GM10248 (cell line): ENCODE data around the gene FBXO24.
A peak's percentile ranks its signal among the peaks of the same experiment; 100 is the strongest.
"Not testable (repeated sequence)": the region's sequence is repeated elsewhere in the genome, so short reads cannot be mapped to it uniquely, and the experiment has no call there.

Source experiments
- CTCF ChIA-PET: fragments of 300-600 bp; sonication (Branson Sonifier 250); formaldehyde crosslinking; extraction: SDS; loops from one replicate; lab custom pipeline; 2021; ENCODE audit warnings: antibody characterized with exemption; lab: Yijun Ruan, JAX
- POLR2A ChIA-PET: fragments of 350-650 bp; sonication (Branson Sonifier 250); formaldehyde crosslinking; extraction: SDS; loops from one replicate; lab custom pipeline; 2020; ENCODE audit warnings: antibody characterized with exemption; lab: Yijun Ruan, JAX
- DNase-seq: peaks from one replicate; pipeline ENCODE4 v3.0.0; 2012; ENCODE audit errors: extremely low spot score
- CTCF ChIP-seq: IDR thresholded peaks from 2 replicates; pipeline ENCODE4 v1.5.1; 2012; ENCODE audit warnings: mild to moderate bottlenecking, low read depth; ENCODE audit errors: extremely low read depth, missing control alignments, control extremely low read depth

Gene FBXO24

DNA sequence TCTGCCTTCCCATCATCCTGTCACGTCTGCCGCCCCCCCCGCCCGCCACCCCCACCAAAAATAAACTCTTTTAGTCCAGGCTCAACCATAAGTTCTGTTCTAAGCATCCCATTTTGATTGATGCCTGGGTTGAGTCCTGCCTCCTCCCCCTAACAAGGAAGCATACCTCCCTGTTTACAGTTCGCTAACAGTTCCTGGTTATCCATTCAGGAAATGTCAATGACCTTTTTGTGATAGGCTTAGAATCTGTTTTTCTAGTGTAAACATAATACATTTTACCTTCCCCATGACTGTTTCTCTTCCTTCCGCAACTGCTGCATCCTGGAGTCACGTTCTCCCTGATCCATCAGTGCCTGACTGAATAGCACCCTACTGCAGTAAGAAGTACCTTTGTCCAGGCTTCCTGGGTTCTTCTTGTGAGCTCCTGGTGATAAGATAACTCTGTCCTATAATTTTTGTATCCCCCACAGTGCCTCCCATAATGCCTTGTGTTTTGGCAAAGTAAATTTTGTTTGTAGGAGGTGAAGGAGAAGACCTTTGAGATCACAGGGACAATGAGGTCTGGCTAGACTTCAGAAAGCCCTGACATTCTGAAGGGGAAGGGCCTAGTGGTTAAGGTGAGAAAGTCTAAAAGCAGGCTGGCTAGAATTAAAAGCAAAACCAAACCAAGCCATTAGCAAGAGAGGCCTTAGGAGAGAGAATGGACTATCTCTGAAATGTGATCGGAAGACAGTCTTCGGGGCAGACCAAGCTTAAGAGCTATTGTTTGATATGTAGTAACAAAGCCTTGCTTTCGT lies 39.8 kb upstream of the FBXO24 start:
- no peak for TF ChIP-seq CTCF
- ChIA-PET CTCF (interaction anchor here (1.0 to 16.2 kb wide), 8 partner anchors 9 to 413 kb away, joined by 3 to 288 read pairs (median 4); partner anchors contain the start of gene POP7), POLR2A (interaction anchor here (1.1 kb wide), 1 partner anchor 9 kb away, joined by 6 read pairs; no protein-coding TSS in a partner anchor)
- DNase-seq: peak; percentile 57

DNA sequence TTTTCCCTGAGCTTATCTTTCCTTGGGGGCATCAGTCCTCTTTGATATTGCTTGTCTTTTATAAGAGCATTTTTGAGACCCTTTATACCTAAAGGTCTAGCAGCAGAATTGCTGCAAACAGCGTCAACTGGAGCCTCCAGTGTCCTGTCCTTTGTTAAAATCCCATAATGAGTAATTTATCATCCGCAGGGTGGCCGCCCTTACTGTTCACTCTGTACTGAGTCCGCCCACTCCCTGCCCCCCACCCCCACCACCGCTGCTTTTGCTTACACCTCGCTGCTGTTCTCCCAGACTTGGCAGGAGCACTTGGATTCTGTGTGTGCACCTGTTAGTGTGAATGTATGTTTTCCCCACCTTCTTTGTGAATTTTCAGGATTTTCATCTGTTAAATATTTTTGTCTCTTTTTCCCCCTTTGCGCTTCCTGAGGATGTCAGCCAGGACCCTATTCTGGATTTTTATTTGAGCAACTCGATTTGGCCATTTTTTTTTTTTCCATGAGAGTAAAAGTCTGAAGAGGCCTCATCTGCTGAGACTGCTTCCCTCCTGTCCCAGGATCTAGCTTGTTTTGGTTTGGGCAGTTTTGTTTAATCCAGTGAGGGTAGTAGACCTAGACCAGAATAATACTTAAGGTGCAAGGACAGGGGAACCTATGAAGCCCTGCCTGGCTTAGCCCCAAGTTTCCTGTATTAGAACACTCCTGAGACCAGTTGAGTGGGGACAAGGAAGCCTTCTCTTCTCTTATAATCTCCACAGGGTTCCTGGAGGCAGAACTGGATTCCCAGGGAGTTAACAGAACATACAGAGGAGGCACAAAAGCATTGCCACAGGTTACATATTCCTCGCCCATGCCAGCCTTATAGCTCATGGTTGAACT lies 39.0 kb upstream of the FBXO24 start:
- CTCF ChIA-PET: interaction anchor here (1.1 to 16.2 kb wide), 8 partner anchors 8 to 414 kb away, joined by 3 to 288 read pairs (median 5); partner anchors contain the start of gene AGFG2
- no peak for TF ChIP-seq CTCF
- POLR2A ChIA-PET: no interaction called here
- DNase-seq: no peak

- POLR2A ChIA-PET: no interaction called here
- CTCF ChIA-PET: interaction anchor here (1.1 to 16.2 kb wide), 9 partner anchors 8 to 415 kb away, joined by 3 to 288 read pairs (median 4); partner anchors contain the start of genes AGFG2 and FBXO24
- no peak for TF ChIP-seq CTCF
- DNase-seq: no peak
These were observed 38.3 kb upstream of the FBXO24 start for GRCh38 chr7:100547872-100548271.

DNA sequence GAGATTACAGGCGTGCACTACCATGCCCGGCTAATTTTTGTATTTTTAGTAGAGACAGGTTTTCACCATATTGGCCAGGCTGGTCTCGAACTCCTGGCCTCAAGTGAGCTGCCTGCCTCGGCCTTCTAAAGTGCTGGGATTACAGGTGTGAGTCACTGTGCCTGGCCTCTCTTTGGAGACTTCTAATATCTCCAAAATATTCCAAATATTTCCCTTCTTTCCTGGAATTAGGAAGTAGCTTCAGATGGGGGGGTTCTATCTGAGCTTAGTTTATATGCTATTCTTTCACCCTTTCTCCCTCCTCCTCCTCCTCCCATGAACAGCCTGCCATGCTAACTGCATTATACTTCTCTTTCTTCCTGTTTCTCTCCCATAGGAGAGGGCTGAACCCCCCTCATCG lies 37.7 kb upstream of the FBXO24 start:
- POLR2A ChIA-PET, DNase-seq: not testable (repeated sequence)
- CTCF ChIA-PET: interaction anchor here (1.1 to 16.2 kb wide), 8 partner anchors 10 to 78 kb away, joined by 3 to 288 read pairs (median 6); partner anchors contain the start of genes AGFG2 and FBXO24

- ChIA-PET CTCF (interaction anchor here (1.1 to 16.2 kb wide), 4 partner anchors 10 to 83 kb away, joined by 3 to 288 read pairs (median 5); partner anchors contain the start of gene AGFG2), POLR2A (no interaction called here)
- no peak for TF ChIP-seq CTCF
- no peak for DNase-seq
These were observed 33.6 kb upstream of the FBXO24 start for GRCh38 chr7:100552532-100552931.

GRCh38 chr7:100553032-100553431 lies 33.1 kb upstream of the FBXO24 start:
- no peak for TF ChIP-seq CTCF
- ChIA-PET POLR2A (no interaction called here), CTCF (interaction anchor here (1.1 to 16.2 kb wide), 6 partner anchors 10 to 83 kb away, joined by 3 to 288 read pairs (median 5); partner anchors contain the start of gene AGFG2)
- DNase-seq: no peak
